Left hindlimb (tissue), 1 donor: Measurements from ENCODE around the gene FCRL3.

ENCODE experiments used
- DNase-seq: peaks from one replicate; pipeline ENCODE4 v3.0.0-alpha.2; 2018

The FCRL3 gene

GRCh38 chr1:157682710-157683437 lies 17.7 kb downstream of the FCRL3 start:
- no peak for DNase-seq

DNA sequence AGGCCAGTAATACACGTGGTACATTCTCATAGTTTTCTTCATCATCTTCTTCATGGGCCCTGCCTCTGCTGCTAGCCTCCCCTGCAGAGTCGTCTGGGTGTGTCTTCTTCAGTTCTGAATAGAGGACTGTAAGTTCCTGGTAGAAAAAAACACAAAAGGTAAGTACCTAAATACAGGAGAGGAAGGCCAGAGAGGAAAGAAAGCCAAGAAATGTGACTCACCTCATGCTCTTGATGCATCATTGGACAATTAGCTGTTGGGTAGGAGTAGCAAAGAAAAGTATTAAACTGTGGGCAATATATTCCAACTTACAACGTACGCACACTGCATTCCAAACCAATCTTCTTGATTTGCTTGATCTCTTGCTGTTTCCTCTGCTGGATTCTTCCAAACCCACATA lies 21.8 kb downstream of the FCRL3 start:
- no peak for DNase-seq

GRCh38 chr1:157673008-157673407 lies 27.6 kb downstream of the FCRL3 start:
- no peak for DNase-seq

DNA sequence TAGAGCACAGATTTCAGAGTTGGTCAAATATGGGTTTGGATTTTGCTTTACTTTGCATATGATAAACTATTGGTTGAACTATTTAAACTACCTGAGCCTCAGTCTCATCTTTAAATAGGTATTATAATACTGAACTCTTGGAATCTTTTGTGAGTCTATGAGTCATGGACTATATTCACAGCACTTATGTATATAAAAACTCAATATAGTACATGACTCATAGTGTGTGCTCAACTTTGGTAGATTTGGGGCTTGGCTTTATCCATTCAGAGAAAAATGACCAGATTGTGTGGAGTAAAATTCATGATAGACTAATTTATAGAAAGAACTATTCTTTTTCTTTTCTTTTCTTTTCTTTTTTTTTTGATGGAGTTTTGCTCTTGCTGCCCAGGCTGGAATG lies 28.7 kb downstream of the FCRL3 start:
- DNase-seq = no peak

GRCh38 chr1:157659576-157660247 lies 40.9 kb downstream of the FCRL3 start:
- no peak for DNase-seq

DNA sequence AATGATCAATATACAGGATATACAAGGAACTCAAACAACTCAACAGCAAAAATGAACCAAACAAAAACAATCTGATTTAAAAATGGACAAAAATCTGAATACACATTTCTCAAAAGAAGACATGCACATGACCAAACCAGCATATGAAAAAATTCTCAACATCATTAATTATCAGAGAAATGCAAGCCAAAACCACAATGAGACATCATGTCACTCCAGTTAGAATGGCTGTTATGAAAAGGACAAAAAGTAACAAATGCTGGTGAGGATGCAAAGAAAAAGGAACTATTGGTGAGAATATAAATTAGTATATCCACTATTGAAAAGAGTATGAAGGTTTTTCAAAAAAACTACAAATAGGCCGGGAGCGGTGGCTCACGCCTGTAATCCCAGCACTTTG lies 42.0 kb downstream of the FCRL3 start:
- DNase-seq = no peak

DNA sequence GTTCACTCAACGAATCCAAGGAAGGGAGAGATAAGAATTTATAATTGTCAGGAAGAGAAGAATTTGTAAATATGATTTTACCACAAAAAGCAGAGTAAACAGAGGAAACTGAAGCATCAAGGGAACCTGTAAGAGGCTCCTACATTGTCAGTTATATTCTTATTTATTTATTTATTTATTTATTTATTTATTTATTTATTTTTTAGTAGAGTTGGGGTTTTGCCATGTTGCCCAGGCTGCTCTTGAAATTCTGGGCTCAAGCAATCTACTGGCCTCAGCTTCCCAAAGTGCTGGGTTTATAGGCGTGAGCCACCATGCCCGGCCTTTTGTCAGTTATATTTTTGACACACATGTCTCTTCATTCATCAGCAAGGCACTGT lies 47.1 kb downstream of the FCRL3 start:
- DNase-seq = no peak

DNA sequence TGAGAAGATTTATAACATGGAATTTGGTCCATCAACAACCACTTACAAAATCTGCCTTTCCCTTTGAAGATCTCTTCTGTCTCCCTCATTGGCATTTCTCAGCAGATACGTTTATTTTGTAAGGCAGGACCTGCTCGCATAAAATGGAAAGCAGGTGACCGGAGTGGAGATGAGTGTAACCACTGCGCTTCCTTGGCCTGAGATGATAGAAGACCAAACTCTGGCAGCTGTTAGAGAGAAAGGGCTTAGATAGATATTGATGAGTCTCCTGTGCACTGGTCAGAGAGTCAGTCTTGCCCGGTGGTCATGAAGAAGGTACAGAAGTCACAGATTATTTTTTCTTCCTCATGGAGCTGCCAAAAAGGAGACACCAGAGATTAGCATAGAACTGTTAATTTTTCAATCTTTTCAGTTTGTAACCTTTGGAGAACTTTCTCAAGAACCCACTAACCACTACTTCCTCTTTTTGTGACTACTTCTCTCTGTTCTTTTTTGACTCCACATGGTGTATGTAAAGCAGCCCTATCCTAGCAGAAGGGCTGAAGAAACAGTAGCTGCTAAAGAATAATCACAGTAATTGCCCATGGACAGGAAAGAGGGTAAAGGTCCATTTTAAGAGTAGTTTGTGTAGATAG lies 47.6 kb downstream of the FCRL3 start:
- DNase-seq = no peak

DNA sequence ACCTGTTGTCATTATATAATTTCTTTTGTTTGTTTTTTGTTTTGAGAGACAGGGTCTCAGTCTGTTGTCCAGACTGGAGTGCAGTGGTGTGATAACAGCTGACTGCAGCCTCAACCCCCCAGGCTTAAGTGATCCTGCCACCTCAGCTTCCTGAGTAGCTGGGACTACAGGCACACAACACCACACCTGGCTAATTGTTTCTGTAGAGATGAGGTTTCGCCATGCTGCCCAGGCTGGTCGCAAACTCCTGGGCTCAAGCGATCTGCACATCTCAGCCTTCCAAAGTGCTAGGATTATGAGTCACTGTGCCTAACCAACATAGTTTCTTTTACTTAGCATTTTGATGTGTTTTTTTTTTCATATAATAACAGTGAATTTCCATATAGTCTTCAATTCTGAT lies 52.3 kb downstream of the FCRL3 start:
- no peak for DNase-seq

GRCh38 chr1:157646144-157646543 lies 54.4 kb downstream of the FCRL3 start:
- DNase-seq = no peak

DNA sequence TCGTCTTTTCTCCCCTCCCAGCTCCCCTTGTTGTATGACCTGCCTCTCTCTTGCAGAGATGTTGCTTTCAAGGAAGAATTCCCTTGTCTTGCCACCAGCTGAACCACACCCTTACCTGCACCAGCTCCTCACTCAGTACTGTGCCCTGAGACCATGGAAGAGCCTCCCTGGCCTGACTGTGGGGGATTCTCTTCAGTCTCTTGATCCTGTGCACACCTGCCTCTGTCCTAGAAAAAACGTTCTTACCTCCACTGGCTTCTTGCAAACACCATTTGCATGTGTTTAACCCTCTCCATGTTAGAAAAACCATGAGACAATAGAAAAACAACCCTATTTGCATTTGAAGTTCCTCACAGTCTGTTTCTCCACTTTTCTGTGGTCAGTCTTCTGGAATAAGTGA lies 59.4 kb downstream of the FCRL3 start:
- DNase-seq = no peak

DNA sequence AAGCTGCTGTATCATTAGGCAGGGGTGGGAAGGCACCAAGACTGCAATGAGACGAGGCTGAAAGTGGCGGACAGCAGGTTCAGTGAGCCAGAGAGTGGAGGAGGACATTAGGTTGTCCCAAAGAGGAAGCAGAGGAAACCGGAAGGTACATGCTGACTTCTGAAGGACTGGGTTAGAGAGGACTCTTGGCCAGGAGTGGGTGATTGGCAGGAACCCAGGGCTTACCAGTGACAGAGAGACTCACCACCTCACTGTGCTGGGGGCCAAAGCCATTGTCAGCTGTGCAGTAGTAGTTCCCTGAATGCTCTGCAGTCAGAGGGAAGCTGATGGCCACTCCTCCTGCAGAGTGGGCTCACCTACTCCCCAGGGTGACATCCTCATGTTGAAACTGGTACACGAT lies 60.8 kb downstream of the FCRL3 start:
- DNase-seq = no peak

DNA sequence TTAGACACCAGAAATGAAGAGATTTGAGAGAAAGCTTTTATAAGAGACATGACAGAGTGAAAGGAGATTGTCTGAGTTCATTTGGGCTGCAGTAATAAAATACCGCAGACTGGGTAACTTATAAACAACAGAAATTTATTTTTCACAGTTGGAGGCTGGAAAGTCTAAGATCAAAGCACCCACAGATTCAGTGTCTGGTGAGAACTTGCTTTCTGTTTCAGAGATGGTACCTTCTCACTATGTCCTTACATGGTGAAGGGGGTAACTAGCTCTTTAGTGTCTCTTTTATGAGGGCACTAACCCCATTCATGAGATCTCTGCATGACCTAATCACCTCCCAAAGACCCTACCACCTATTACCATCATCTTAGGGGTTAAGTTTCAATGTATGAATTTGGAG lies 71.8 kb downstream of the FCRL3 start:
- DNase-seq = no peak
